Suprapubic skin (tissue), 3 donors: ENCODE results near the gene RAP1GDS1.

Experiments
- CTCF ChIP-seq, 2 donors: fragments of 200-600 bp in 1 of 2; fragments of 450-650 bp in 1 of 2; sonication (generic) in 1 of 2; IDR thresholded peaks; one replicate each; pipeline ENCODE4 v1.5.1; 2016 to 2019; ENCODE audit warnings: antibody characterized with exemption in 2 of 2, mild to moderate bottlenecking in 1 of 2, moderate library complexity in 1 of 2
- EP300 ChIP-seq: sonication (generic); formaldehyde crosslinking; IDR thresholded peaks from one replicate; pipeline ENCODE4 v1.6.1; 2017; ENCODE audit warnings: antibody characterized with exemption
- POLR2A ChIP-seq, 2 donors: fragments of 450-650 bp; IDR thresholded peaks; one replicate each; pipeline ENCODE4 v1.6.1; 2017; ENCODE audit warnings: antibody characterized with exemption in 2 of 2, mild to moderate bottlenecking in 2 of 2, moderate library complexity in 2 of 2

GRCh38 chr4:98491899-98492559 lies 230.8 kb downstream of the RAP1GDS1 start:
- TF ChIP-seq CTCF (IDR thresholded peaks at IDR 0.05) (no peak), POLR2A (IDR thresholded peaks at IDR 0.05) (no peak), EP300 (no peak)
